ENCODE results near the gene PIK3IP1.

GRCh38 chr22:31281733-31282132 is 10.6 kb downstream of the PIK3IP1 start:
- TF ChIP-seq CTCF (IDR thresholded peaks at IDR 0.05; ENCODE audit: low read depth, low read length, missing input control) (no peak), JUND (IDR thresholded peaks at IDR 0.05) (no peak), SP1 (IDR thresholded peaks at IDR 0.05) (no peak), RAD21 (IDR thresholded peaks at IDR 0.05) (no peak), TAF1 (conservative IDR thresholded peaks at IDR 0.05) (no peak), MAX (IDR thresholded peaks at IDR 0.05) (no peak), YY1 (IDR thresholded peaks at IDR 0.05) (no peak), RXRA (IDR thresholded peaks at IDR 0.05) (no peak), HNF4A (conservative IDR thresholded peaks at IDR 0.05) (no peak), REST (IDR thresholded peaks at IDR 0.05) (no peak), ZBTB33 (IDR thresholded peaks at IDR 0.05) (no peak)
